GM18907 (cell line): ENCODE data around the gene GPX5.
"Not testable (repeated sequence)": the region's sequence is repeated elsewhere in the genome, so short reads cannot be mapped to it uniquely, and the experiment has no call there.

ENCODE experiments used
- ATAC-seq: cut with Tn5 transposase; IDR thresholded peaks from one replicate; pipeline ENCODE4 v1.9.1; 2021; ENCODE audit warnings: mild to moderate bottlenecking, moderate library complexity; ENCODE audit not compliant: unreplicated experiment

The GPX5 gene, protein sequence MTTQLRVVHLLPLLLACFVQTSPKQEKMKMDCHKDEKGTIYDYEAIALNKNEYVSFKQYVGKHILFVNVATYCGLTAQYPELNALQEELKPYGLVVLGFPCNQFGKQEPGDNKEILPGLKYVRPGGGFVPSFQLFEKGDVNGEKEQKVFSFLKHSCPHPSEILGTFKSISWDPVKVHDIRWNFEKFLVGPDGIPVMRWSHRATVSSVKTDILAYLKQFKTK

DNA sequence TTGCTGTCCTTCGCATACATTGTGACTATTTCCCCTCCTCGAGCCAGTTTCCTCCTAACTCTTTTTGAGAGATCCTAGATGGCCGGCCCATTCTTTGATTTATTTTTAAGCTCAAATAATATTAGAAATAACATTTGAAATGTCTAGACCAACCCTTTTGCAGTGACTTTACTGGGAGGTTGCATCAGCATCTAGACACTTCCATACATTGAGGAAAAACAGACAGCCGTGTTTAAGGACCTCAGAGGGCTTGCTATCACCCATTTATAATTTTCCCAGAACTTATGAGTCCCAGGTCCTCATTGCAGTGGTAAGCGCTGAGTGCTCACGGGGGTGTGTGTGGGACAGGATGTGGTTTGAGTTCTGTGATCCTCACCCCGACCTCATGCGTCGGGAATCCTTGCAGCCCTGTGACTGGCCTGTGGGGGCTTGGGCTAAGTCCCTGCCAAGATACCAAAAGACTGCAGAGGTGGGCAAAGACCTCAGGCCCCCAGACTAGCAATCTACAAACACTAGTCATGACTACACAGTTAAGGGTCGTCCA is at the start of gene GPX5:
TSS of gene GPX5 (plus strand) at position 386 of the 544 bp plus-strand sequence. CDS start at position 519, 133 bp downstream.
- no peak for ATAC-seq

DNA sequence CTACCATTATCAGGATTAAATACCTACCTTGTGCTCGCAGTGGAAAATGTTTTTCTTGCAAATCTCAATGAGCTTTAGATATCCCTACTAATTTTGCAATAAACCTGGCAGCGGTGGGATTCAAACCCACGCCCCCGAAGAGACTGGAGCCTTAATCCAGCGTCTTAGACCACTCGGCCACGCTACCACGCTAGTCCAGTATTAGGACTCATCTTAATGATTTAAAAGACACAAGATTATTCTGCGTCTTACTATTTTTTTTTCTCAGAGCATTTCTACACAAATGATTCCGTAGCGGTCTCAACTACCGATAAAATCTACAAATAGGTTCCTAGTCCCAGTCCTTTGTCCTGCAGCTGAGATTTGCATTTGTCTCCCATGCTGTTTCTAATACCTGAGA is 47.2 kb upstream of the GPX5 start:
- no peak for ATAC-seq

GRCh38 chr6:28480253-28480932 is 45.3 kb upstream of the GPX5 start:
- no peak for ATAC-seq

- ATAC-seq: no peak
These were observed 40.2 kb upstream of the GPX5 start for GRCh38 chr6:28485482-28485881.

GRCh38 chr6:28486533-28486932 is 39.1 kb upstream of the GPX5 start:
- ATAC-seq: no peak

GRCh38 chr6:28486988-28487742 is 38.5 kb upstream of the GPX5 start:
- no peak for ATAC-seq

DNA sequence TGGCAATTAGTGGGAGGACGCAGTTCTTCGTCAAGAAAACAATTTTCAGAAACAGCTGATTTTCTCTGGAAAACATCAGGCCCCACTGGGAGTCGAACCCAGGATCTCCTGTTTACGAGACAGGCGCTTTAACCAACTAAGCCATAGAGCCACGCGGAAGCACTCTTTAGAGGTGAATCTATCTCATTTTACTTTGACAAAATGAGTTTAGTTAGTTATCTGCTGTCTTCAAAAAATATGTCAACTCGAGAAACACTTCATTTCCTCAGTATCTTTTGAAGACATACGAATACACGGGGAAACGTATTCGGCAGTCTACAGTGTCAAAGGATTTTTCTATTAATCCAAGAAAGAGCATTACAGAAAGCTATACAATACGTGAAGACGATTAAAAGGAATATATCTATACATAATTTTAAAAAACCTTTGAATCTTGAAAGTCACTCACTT is 36.7 kb upstream of the GPX5 start:
- ATAC-seq: no peak

- peak; percentile 53 for ATAC-seq
These were observed 36.1 kb upstream of the GPX5 start for GRCh38 chr6:28489366-28490204.

DNA sequence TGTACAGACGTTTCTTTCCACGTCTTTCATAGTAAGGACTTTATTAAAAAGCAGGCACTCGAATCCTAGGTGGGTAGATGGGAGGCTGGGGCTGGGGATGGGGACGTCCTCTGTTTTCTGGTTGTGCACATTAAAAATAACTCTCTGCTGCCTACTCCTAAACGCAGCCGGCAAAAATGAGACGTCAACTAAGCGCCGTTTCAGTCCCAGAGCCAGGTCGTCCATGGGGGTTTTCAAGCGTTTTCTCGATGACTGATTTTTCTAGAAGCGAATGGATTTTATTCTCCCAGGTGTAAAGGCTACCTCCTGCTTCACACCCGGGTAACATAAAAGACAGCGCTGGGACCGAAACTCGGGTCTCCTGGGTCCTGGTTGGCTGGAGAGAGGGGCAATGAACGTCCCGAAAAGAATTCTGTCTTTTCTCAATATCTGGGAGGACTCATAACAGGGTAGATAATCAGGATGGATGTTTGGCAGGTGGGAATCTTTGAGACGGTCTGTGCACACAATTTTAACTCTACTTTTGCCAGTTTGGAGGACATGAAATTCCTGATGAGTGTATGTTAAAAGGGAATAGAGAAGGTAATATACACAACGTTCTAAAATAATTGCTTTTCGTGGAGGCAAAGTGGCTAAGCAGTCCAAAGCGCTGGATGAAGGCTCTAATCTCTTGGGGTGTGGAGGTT is 35.3 kb upstream of the GPX5 start:
- ATAC-seq: peak; percentile 15

GRCh38 chr6:28491984-28492317 is 33.7 kb upstream of the GPX5 start:
- no peak for ATAC-seq

DNA sequence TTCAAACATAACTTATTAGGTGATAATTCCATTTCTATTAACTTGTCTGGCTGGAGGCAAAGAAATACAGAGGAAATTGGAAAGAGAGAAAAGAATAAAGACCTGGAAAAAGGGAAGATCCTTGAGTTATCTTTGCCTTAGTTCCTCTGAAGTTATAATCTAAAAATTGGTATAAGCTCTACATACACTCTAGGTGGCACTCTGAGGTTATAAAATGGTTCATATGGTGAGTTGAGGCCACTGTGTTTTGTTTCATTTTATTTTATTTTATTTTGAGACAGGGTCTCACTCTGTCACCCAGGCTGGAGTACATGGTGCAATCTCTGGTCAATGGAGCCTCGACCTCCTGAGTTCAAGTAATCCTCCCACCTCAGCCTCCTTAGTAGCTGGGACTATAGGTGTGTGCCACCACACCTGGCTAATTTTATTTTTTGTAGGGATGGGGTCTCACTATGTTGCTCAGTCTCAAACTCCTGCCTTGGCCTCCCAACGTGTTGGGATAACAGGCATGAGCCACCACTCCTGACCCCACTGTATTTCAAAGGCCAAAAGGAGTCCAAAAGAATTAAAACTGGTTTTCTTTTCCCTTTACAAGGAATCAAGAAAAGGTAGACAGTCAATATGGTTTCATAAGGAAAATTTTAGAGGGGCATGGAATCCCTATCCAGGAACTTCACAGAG is 29.4 kb upstream of the GPX5 start:
- no peak for ATAC-seq

GRCh38 chr6:28497306-28497705 is 28.4 kb upstream of the GPX5 start:
- ATAC-seq: no peak

DNA sequence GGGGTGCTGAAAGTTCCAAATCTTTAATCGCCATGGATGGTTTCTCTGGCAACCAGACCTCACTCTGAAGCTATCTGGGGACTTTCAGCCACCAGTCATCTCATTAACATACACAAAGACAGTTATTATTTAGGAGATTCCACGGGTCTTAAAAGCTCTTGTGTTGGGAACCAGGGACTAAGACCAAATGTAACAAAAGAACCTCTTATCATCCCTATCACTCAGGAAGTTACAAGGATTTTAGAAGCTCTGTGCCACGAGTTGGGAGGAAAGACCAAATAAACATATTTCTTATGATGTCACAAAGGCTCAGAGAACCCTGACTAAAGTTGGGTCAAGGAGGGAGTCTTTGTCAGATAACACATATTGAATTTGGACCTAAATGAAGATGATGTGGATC is 27.8 kb upstream of the GPX5 start:
- no peak for ATAC-seq

DNA sequence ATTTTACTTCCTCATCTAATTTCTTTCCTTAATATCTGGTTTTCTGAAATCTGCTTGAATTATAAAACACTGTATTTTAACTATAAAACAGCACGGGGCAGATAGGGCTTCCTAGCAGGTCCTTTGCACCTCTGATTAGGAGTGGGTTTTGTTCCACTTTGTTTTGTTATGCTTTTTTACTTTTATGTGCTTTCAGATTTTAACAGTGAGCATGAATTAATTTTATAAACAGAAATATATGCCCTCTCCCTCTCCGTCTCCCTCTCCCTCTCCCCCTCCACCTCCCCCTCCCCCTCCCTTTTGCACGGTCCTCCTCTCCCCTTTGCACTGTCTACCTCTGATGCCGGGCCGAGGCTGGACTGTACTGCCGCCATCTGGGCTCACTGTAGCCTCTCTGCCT is 24.4 kb upstream of the GPX5 start:
- ATAC-seq: no peak

- not testable (repeated sequence) for ATAC-seq
These were observed 23.5 kb upstream of the GPX5 start for GRCh38 chr6:28502136-28502535.

- ATAC-seq: not testable (repeated sequence)
These were observed 22.9 kb upstream of the GPX5 start for GRCh38 chr6:28502709-28503305.

DNA sequence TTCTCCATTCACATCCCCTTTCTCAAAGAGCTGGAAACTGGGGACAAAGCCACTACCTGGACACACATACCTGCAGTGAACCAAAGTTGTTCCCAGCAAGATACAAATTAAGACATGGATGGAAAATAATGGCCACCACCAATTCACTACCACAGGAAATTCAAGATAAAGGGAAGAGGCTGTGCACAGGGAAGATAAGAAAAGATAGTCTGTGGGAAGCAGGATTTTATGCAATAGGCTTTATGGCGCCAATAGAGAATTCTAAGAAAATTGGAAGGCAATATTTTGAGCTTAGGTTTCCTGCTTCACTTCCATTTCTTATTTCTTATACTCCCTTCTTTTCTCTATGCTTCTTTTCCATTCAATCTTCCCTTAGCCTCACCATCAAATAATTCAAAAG is 19.9 kb upstream of the GPX5 start:
- ATAC-seq: no peak

DNA sequence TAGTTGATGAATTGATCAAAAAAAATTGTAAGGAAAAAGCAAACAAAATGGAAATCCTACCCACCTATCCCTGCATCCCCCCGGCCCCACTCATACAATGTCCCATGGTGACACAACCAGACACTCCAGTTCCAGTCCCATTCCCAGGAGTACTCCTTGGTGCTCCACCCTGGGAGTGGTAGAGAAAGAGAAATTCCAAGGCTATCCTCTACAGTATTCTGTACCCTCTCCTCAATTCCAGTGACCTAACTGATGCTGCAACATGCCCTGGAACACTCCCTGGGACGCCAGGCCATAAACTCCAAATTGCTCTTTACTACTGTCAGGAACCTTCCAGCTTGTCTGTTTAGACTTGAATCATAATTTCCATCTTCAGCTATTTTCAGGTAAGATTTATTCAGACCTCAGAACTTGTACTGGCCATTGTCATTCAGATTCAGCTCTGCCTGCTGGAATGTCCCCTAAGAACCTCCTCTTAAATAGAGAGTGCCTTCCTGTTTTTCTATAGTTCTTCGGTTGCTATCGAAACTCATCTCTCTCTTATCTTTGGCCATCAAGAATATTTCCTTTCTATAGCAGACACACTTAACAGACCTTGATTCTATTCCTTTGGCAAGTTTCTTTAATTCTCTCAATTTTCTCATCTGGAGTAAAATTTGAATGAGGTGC is 18.7 kb upstream of the GPX5 start:
- no peak for ATAC-seq
